ENCODE measurements around the gene AGGF1.
A peak's percentile ranks its signal among the peaks of the same experiment; 100 is the strongest.

AGGF1 gene

DNA sequence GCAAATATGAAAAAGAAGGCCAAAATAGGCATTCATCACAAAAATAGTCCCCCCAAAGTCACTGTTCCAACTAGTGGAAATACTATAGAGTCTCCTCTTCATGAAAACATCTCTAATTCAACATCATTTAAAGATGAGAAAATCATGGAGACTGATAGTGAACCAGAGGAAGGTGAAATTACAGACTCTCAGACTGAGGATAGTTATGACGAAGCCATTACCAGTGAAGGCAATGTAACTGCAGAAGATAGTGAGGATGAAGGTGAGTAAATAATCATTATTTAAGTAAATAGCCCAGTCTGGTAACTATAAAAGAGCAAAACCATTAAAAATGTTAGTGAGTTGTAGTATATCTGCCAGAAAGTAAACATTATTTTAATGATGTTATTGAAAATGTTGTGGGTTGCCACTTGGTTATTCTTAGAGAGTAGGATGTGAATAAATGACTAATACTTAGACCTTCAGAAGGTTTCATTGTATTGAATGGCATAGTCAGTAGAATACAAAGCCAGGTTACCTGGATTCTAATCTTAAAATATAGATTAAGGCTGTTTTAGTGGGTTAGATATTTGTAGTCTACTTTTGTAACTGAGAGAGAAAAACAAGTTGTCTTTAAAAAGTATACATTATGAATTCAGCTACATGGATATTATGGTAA, 16.3 kb downstream of the AGGF1 start:
- Histone ChIP-seq H3K9ac (ENCODE audit: low read length) (no peak overlapping the region), H3K4me2 (ENCODE audit: low read length) (no peak overlapping the region), H3K4me3 (ENCODE audit: low read length) (no peak overlapping the region)

DNA sequence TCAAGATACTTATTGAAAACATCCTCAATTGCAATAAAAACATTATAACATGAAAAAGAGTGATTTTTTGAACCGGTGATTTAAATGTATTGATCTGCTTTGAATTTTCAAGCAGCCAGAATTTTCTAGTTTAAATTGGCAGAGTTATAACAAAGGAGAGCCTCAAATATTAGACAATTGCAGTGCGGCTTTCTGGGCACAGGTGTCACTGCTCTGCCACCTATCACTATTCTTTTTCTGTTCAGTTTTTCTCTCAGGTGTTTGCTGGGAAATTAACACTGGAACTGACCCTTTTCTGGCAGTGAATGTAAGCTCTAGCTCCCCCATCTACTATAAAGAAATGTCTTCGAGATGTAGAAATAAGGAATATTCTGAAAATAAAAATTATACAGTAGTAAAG, 33.8 kb downstream of the AGGF1 start:
- Histone ChIP-seq H2AFZ (ENCODE audit: low read depth, low read length) (no peak overlapping the region), H3K79me2 (ENCODE audit: low read length) (no peaks in the 10 kb centered on the region), H3K36me3 (replicated peaks; ENCODE audit: low read depth, low read length) (peaks cover 51% of the 10 kb centered on the region), H3K9me3 (ENCODE audit: insufficient read depth, low read length) (no peaks in the 10 kb centered on the region), H3K27ac (ENCODE audit: low read length) (no peak overlapping the region; the same call in 1 of the 2 replicates), H3K4me3 (ENCODE audit: low read length) (no peak overlapping the region), H3K9ac (ENCODE audit: low read length) (no peak overlapping the region), H3K27me3 (ENCODE audit: low read depth, low read length) (no peaks in the 10 kb centered on the region), H4K20me1 (ENCODE audit: insufficient read depth, low read length) (no peaks in the 10 kb centered on the region), H3K4me1 (ENCODE audit: low read length) (peaks cover 44% of the 10 kb centered on the region), H3K4me2 (ENCODE audit: low read length) (0 out of 2 replicates have a peak overlapping the region, but pooled peaks have one; percentile 63)
- TF ChIP-seq, protein P1, sequence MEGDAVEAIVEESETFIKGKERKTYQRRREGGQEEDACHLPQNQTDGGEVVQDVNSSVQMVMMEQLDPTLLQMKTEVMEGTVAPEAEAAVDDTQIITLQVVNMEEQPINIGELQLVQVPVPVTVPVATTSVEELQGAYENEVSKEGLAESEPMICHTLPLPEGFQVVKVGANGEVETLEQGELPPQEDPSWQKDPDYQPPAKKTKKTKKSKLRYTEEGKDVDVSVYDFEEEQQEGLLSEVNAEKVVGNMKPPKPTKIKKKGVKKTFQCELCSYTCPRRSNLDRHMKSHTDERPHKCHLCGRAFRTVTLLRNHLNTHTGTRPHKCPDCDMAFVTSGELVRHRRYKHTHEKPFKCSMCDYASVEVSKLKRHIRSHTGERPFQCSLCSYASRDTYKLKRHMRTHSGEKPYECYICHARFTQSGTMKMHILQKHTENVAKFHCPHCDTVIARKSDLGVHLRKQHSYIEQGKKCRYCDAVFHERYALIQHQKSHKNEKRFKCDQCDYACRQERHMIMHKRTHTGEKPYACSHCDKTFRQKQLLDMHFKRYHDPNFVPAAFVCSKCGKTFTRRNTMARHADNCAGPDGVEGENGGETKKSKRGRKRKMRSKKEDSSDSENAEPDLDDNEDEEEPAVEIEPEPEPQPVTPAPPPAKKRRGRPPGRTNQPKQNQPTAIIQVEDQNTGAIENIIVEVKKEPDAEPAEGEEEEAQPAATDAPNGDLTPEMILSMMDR (IDR thresholded peaks at IDR 0.05; ENCODE audit: low read depth, low read length), result peak; percentile 29
- no peak for TF ChIP-seq EZH2phosphoT487 (IDR thresholded peaks at IDR 0.05; ENCODE audit: low read depth)

More for the DNA sequence above, 16.3 kb downstream of the AGGF1 start:
- no peaks in the 10 kb centered on the region for H3K27me3 ChIP-seq (ENCODE audit: low read depth, low read length)
- H3K36me3 ChIP-seq (replicated peaks; ENCODE audit: low read depth, low read length), result peaks cover 23% of the 10 kb centered on the region
- no peaks in the 10 kb centered on the region for H3K79me2 ChIP-seq (ENCODE audit: low read length)
- H3K27ac ChIP-seq (ENCODE audit: low read length), result no peak overlapping the region
- peaks cover 5% of the 10 kb centered on the region; the same call in 1 of the 2 replicates for H3K4me1 ChIP-seq (ENCODE audit: low read length)
- no peaks in the 10 kb centered on the region for H3K9me3 ChIP-seq (ENCODE audit: insufficient read depth, low read length)
- H2AFZ ChIP-seq (ENCODE audit: low read depth, low read length), result no peak overlapping the region
- TF ChIP-seq, protein P1 (IDR thresholded peaks at IDR 0.05; ENCODE audit: low read depth, low read length), result no peak
- no peak for TF ChIP-seq EZH2phosphoT487 (IDR thresholded peaks at IDR 0.05; ENCODE audit: low read depth)
- H4K20me1 ChIP-seq (ENCODE audit: insufficient read depth, low read length), result no peaks in the 10 kb centered on the region

DNA sequence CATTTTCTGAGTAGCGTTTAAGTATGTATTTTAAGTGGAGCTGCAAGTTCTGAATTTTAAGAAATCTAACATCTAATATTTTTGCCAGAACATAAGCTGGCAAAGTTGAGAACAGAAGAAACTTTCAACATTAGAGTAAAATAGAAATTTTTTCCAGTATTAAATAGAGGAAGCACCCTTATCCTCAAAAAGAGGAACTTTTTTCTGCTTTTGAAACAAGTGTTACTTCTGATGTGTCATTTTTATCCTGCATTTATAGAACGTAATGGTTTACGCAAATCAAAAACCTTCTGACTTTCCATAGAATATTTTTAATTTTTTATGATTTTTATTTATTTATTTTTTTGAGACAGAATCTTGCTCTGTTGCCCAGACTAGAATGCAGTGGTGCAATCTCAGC, 35.1 kb downstream of the AGGF1 start:
- Histone ChIP-seq H3K4me2 (ENCODE audit: low read length) (peak overlapping the region; percentile 67), H3K9me3 (ENCODE audit: insufficient read depth, low read length) (no peaks in the 10 kb centered on the region), H3K36me3 (replicated peaks; ENCODE audit: low read depth, low read length) (peaks cover 55% of the 10 kb centered on the region), H3K4me1 (ENCODE audit: low read length) (peaks cover 44% of the 10 kb centered on the region), H3K27ac (ENCODE audit: low read length) (peak overlapping the region; percentile 94), H3K4me3 (ENCODE audit: low read length) (peak overlapping the region; percentile 30), H4K20me1 (ENCODE audit: insufficient read depth, low read length) (no peaks in the 10 kb centered on the region), H3K79me2 (ENCODE audit: low read length) (no peaks in the 10 kb centered on the region), H3K27me3 (ENCODE audit: low read depth, low read length) (no peaks in the 10 kb centered on the region), H3K9ac (ENCODE audit: low read length) (peak overlapping the region; percentile 55; the same call in 1 of the 2 replicates), H2AFZ (ENCODE audit: low read depth, low read length) (no peak overlapping the region)
- TF ChIP-seq, protein P1 (IDR thresholded peaks at IDR 0.05; ENCODE audit: low read depth, low read length), result no peak
- TF ChIP-seq EZH2phosphoT487 (IDR thresholded peaks at IDR 0.05; ENCODE audit: low read depth), result no peak

DNA sequence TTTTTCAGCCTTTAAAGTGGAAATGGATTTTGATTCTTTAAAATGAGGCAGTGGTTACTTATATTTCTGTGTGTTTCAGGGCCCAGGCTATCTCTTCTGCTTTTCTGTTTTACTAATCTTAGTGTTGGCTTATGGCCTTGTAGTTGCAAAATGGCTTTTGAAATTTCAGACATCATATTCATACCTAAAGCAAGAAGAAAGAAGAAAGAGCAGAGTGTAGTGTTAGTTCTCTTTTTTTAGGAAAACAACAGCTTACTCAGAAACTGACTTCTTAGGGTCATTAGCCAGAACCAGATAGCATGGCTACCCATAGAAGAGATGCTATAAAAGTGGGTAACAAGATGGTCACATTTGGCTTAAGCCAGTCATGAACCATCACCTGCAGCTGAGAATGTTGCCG, 36.0 kb downstream of the AGGF1 start:
- H3K9me3 ChIP-seq (ENCODE audit: insufficient read depth, low read length), result no peaks in the 10 kb centered on the region
- H3K36me3 ChIP-seq (replicated peaks; ENCODE audit: low read depth, low read length), result peaks cover 47% of the 10 kb centered on the region
- no peaks in the 10 kb centered on the region for H4K20me1 ChIP-seq (ENCODE audit: insufficient read depth, low read length)

More for the DNA sequence above, 36.0 kb downstream of the AGGF1 start:
- H3K27ac ChIP-seq (ENCODE audit: low read length), result peak overlapping the region; percentile 94
- H3K4me3 ChIP-seq (ENCODE audit: low read length), result peak overlapping the region; percentile 38; the same call in 1 of the 2 replicates
- no peak for TF ChIP-seq EZH2phosphoT487 (IDR thresholded peaks at IDR 0.05; ENCODE audit: low read depth)
- TF ChIP-seq, protein P1 (IDR thresholded peaks at IDR 0.05; ENCODE audit: low read depth, low read length), result no peak
- no peaks in the 10 kb centered on the region for H3K79me2 ChIP-seq (ENCODE audit: low read length)
- no peaks in the 10 kb centered on the region for H3K27me3 ChIP-seq (ENCODE audit: low read depth, low read length)
- peak overlapping the region; percentile 67 for H3K4me2 ChIP-seq (ENCODE audit: low read length)
- peaks cover 44% of the 10 kb centered on the region for H3K4me1 ChIP-seq (ENCODE audit: low read length)
- H3K9ac ChIP-seq (ENCODE audit: low read length), result peak overlapping the region; percentile 55
- no peak overlapping the region for H2AFZ ChIP-seq (ENCODE audit: low read depth, low read length)
